ENCODE measurements around the gene KLF16. TPM values are rescaled to one million over a fixed set of nuclear protein-coding genes. Genes with fewer than 3 reads are reported as not detected.

Gene KLF16
- total RNA-seq, 2 experiments from 2014 or later = 83.8 to 89.2 TPM

GRCh38 chr19:1862068-1862423, 1.3 kb downstream of the KLF16 start:
- DNase-seq (no peak), ATAC-seq (ENCODE audit: poor library complexity) (no peak)
- Histone ChIP-seq H3K4me3 (ENCODE audit: low read length) (peak overlapping the region; percentile 72), H3K27ac (ENCODE audit: low read depth in 1 of 2, low read length in 2 of 2) (peak overlapping the region; percentile 53 to 74), H3K9me3 (ENCODE audit: control insufficient read depth in 1 of 2, insufficient read depth in 1 of 2, low read length in 2 of 2) (no peaks in the 10 kb centered on the region), H3K27me3 (ENCODE audit: control insufficient read depth in 1 of 2, insufficient read depth in 2 of 2, low read length in 2 of 2) (no peaks in the 10 kb centered on the region), H3K4me1 (ENCODE audit: insufficient read depth, low read length) (peaks cover 66% of the 10 kb centered on the region), H3K36me3 (ENCODE audit: insufficient read depth, low read length) (no peaks in the 10 kb centered on the region)
- H3K27me3 Mint-ChIP-seq = no peaks in the 10 kb centered on the region
- CTCF ChIA-PET = no interaction called here
- no peaks in the 10 kb centered on the region for H3K9me3 Mint-ChIP-seq
- H3K36me3 Mint-ChIP-seq (ENCODE audit: low read depth) = peaks cover 8% of the 10 kb centered on the region
- H3K4me3 Mint-ChIP-seq = peak overlapping the region; percentile 99
- peak overlapping the region; percentile 96 for H3K27ac Mint-ChIP-seq
- POLR2A ChIA-PET = no interaction called here
- intact Hi-C loops (cut with DNase I, micrococcal nuclease) = loop anchor here (2.0 to 5.0 kb wide), 3 partner anchors 13 to 235 kb away; partner anchors contain the start of genes ADAT3 (in 1 of the 2), IZUMO4 (in 1 of the 2), MOB3A (in 1 of the 2) and REXO1 (in 1 of the 2)
- H3K4me1 Mint-ChIP-seq (ENCODE audit: low read depth) = peaks cover 46% of the 10 kb centered on the region
- TF ChIP-seq CTCF (IDR thresholded peaks at IDR 0.05) = no peak

- Mint-ChIP-seq H3K4me1 (ENCODE audit: low read depth) (peaks cover 46% of the 10 kb centered on the region), H3K27me3 (no peaks in the 10 kb centered on the region), H3K27ac (peak overlapping the region; percentile 96), H3K36me3 (ENCODE audit: low read depth) (peaks cover 8% of the 10 kb centered on the region), H3K9me3 (no peaks in the 10 kb centered on the region), H3K4me3 (peak overlapping the region; percentile 99)
- peaks cover 68% of the 10 kb centered on the region for H3K4me1 ChIP-seq (ENCODE audit: insufficient read depth, low read length)
- intact Hi-C loops (cut with DNase I, micrococcal nuclease) = loop anchor here (2.0 to 5.0 kb wide), 3 partner anchors 13 to 236 kb away; partner anchors contain the start of genes ADAT3 (in 1 of the 2), IZUMO4 (in 1 of the 2), MOB3A (in 1 of the 2) and REXO1 (in 1 of the 2)
- peak overlapping the region; percentile 53 to 74 for H3K27ac ChIP-seq (ENCODE audit: low read depth in 1 of 2, low read length in 2 of 2)
- DNase-seq = peak in 1 of 14 experiments; percentile 59
- no peaks in the 10 kb centered on the region for H3K36me3 ChIP-seq (ENCODE audit: insufficient read depth, low read length)
- no peaks in the 10 kb centered on the region for H3K9me3 ChIP-seq (ENCODE audit: control insufficient read depth in 1 of 2, insufficient read depth in 1 of 2, low read length in 2 of 2)
- CTCF ChIA-PET = no interaction called here
- no peak for TF ChIP-seq CTCF (IDR thresholded peaks at IDR 0.05)
- peak overlapping the region; percentile 72 for H3K4me3 ChIP-seq (ENCODE audit: low read length)
- POLR2A ChIA-PET = no interaction called here
- no peak for ATAC-seq (ENCODE audit: poor library complexity)
- no peaks in the 10 kb centered on the region for H3K27me3 ChIP-seq (ENCODE audit: control insufficient read depth in 1 of 2, insufficient read depth in 2 of 2, low read length in 2 of 2)
Observed at GRCh38 chr19:1861599-1862031, 1.8 kb downstream of the KLF16 start.

GRCh38 chr19:1860821-1861598, 2.4 kb downstream of the KLF16 start:
- peak overlapping the region; percentile 96 for H3K27ac Mint-ChIP-seq
- Histone ChIP-seq H3K27ac (ENCODE audit: low read depth in 1 of 2, low read length in 2 of 2) (peak overlapping the region; percentile 61 to 67), H3K27me3 (ENCODE audit: control insufficient read depth in 1 of 2, insufficient read depth in 2 of 2, low read length in 2 of 2) (no peaks in the 10 kb centered on the region), H3K4me3 (ENCODE audit: low read length) (peak overlapping the region; percentile 72), H3K36me3 (ENCODE audit: insufficient read depth, low read length) (no peaks in the 10 kb centered on the region), H3K9me3 (ENCODE audit: control insufficient read depth in 1 of 2, insufficient read depth in 1 of 2, low read length in 2 of 2) (no peaks in the 10 kb centered on the region), H3K4me1 (ENCODE audit: insufficient read depth, low read length) (peaks cover 74% of the 10 kb centered on the region)
- DNase-seq = peak in 2 of 14 experiments; percentile 29 to 55
- intact Hi-C loops (cut with DNase I, micrococcal nuclease) = loop anchor here (5.0 kb wide), 2 partner anchors 46 to 236 kb away; partner anchors contain the start of genes ADAT3 (in 1 of the 2), IZUMO4 (in 1 of the 2), MOB3A (in 1 of the 2) and SCAMP4 (in 1 of the 2)
- H3K9me3 Mint-ChIP-seq = no peaks in the 10 kb centered on the region
- ATAC-seq (ENCODE audit: poor library complexity) = no peak
- H3K4me1 Mint-ChIP-seq (ENCODE audit: low read depth) = peaks cover 51% of the 10 kb centered on the region
- POLR2A ChIA-PET = interaction anchor here (0.6 kb wide), 1 partner anchor 388 kb away, joined by 3 read pairs; the partner anchor contains the start of gene AMH
- TF ChIP-seq CTCF (IDR thresholded peaks at IDR 0.05) = no peak
- CTCF ChIA-PET = no interaction called here
- H3K4me3 Mint-ChIP-seq = peak overlapping the region; percentile 99
- H3K36me3 Mint-ChIP-seq (ENCODE audit: low read depth) = peaks cover 8% of the 10 kb centered on the region
- no peaks in the 10 kb centered on the region for H3K27me3 Mint-ChIP-seq
